CD4-positive, alpha-beta T cell treated with Interleukin-17A for 1 hour (primary cell): ENCODE data around the gene ST3GAL3.
"Not testable (repeated sequence)": the region's sequence is repeated elsewhere in the genome, so short reads cannot be mapped to it uniquely, and the experiment has no call there.

Experiments used
- DNase-seq: peaks from one replicate; pipeline ENCODE4 v3.0.0-alpha.2; 2020

Gene ST3GAL3

DNA sequence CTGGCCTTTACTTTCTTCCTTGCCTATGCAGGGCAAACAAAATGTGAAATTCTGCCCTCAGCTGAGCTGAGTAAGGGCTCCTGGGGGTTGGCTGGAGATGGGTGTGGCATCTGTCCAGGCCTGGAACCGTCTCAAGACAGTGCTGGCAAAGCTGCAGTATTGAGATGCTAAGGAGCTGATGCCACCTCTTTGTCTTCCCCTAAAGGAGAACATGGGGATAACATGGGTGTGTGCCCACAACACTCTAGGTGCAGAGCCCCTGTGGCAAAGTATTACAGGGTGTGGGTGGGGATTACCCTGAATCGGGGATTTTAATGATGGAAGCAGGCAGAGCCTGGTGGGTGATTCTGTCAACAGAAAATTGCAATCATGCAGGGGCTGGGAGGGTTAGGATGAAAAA lies 2.5 kb upstream of the ST3GAL3 start:
- no peak for DNase-seq

DNA sequence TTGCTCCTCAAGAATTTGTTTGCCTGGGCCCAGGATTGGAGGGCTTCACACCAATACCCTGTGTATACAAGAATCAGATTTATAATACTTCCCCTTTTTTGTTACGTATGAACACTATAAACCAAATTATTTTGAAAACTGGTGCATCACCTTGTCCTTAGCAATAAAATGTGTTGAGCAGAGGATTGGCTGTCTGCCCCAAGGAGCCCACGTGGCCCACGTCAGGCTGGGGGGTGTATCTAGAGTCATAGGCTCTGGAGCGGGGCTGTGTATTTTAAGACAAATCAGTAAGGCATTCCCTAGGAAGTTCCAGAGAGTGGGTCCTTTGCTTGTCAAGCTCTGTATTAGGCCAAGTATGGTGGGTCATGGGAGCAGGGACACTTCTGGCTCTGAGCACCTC lies 2.0 kb upstream of the ST3GAL3 start:
- DNase-seq, result no peak

DNA sequence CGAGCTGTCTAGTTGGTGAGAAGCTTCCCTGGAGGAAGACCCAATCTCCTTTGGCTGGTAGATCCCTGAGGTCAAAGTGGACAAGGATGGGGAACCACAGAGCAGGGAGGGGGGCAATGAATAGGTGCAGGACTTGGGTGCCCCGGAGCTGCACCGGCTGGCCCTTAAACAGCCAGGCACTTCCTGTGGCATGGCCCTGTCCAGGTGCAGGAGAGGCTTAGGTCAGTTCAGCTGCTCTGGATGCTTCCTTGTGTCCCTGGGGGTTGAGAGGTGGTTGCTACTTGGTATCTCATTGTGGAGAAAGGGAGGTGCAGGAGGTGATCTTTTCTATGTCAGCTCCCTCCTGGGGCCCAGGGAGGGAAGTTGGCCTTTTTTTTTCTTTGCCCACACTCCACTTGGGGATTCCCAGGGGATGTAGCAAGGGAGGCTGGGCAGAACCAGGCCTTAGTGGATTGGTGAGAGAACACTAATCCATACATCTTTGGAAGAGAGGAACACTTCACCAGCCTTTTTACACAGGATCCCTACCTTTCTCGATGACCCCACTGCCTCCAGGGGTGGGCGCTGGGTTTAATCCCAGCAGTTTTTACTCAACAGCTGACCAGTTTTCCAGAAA lies 1.2 kb upstream of the ST3GAL3 start:
- no peak for DNase-seq

GRCh38 chr1:43706598-43707189 lies 642 bp upstream of the ST3GAL3 start:
- no peak for DNase-seq

GRCh38 chr1:43708002-43708410 lies 670 bp downstream of the ST3GAL3 start:
- DNase-seq, result no peak

- DNase-seq, result no peak
Measured at GRCh38 chr1:43711049-43711448, 3.7 kb downstream of the ST3GAL3 start.

GRCh38 chr1:43711524-43712386 lies 4.4 kb downstream of the ST3GAL3 start:
- DNase-seq, result no peak

DNA sequence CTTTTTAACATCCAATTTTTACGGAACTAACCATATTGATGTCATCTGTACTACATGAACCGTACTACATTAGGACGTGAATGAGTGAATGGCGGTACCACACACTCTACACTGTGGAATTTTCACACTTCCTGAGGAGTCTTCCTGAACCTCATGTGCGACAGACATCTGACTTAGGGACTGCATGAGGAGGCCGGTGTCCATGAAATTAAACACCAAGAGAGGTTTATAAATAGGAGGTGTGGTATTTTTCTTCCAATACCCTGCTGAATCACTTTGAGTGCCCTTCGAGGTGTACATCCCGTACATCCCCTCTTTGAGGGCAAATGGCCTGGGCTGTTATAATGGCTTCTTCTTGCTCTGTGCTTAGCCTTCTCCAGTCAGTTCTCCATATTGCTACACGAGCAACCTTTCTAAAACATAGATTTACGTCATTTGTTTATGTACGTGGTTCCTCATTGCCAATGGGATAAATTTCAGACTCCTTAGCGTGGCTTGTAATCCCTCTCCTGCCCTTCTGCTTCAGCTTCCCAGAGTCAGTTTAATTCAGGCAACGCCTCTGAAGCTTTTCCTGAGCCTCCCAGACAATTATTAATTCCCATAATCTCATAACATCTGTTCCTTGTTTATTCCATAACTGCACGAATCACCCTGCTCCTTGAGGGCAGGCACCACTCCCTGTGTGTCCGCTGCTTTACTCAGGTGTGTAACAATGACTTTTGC lies 9.4 kb downstream of the ST3GAL3 start:
- no peak for DNase-seq

DNA sequence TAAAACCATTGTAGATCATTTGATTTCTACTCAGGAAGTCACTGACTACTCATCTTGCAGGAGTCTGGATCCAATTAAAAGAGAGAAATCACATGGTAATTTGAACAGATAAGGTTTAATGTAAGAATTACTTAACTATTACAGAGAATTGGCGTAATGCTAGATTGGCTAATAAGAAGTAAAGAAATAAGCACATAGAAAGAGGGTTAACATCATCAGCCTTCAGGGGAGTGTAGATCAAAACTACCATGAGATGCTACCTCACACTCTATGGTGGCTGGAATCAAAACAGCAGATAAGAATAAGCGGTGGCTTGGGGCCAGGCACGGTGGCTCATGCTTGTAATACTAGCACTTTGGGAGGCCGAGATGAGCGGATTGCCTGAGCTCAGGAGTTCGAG lies 11.7 kb downstream of the ST3GAL3 start:
- DNase-seq, result no peak

GRCh38 chr1:43719670-43720419 lies 12.5 kb downstream of the ST3GAL3 start:
- DNase-seq, result not testable (repeated sequence)

- DNase-seq, result no peak
Measured at GRCh38 chr1:43722810-43723209, 15.5 kb downstream of the ST3GAL3 start.

DNA sequence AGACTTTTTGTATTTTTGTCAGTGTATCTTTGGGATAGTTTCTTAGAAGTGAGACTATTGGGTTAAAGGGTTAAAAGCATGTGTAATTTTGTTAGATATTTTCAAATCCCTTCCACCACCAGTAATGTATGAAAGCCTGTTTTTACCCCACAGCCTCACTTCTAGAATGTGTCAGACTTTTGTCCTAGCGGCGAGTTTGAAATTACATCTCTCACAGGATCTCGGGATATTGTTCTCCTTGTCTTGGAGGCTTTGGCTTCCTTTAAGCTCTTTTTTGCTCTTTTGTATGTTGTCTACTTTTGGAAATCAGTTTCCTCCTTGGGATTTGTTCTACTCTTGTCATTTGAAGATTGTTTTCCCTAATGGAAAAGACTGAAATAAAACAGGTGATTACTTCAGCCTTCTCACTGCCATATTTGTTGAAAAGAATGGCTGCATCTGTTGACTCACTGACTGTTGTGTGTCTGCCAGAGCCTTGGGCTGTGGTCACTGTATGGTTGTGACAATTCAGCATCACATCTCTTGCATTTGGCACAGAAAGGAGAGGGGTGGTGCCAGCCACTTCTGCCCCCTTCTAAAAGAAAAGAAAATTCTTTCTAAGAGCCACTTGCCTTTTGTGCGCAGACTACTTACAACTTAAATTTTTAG lies 22.6 kb downstream of the ST3GAL3 start:
- no peak for DNase-seq

DNA sequence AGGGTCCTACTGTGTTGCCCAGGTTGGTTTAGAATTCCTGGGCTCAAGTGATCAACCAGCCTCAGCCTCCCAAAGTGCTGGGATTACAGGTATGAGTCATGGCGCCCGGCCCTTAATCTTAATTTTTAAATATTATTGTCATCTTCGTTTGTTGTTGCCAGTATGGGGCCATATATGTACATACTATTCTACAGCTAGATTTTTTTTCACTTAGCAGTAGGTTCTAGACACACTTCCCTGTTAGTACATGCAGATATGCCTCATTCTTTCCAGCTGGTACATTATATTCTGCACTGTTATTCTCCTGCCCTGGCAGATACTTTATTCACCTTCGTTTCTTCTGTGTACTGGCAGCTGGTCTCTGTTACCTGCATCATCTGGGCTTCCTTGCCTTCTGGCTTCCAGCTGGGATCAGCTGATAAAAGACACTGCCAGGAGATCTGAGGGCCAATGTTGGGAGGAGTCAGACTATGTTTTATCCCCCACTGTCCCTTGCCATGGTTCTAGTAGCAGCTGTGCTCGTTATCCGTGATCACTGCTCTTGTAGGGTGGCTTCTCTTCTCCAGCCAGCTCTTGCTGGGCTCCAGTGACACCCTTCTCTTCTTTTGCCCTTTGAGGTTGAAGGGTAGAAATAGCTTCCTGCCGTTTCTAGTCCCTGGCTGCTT lies 24.7 kb downstream of the ST3GAL3 start:
- no peak for DNase-seq

GRCh38 chr1:43736819-43737218 lies 29.5 kb downstream of the ST3GAL3 start:
- no peak for DNase-seq

- no peak for DNase-seq
Measured at GRCh38 chr1:43742026-43742425, 34.7 kb downstream of the ST3GAL3 start.

- no peak for DNase-seq
Measured at GRCh38 chr1:43743206-43743605, 35.9 kb downstream of the ST3GAL3 start.

GRCh38 chr1:43747736-43748135 lies 40.4 kb downstream of the ST3GAL3 start:
- no peak for DNase-seq

DNA sequence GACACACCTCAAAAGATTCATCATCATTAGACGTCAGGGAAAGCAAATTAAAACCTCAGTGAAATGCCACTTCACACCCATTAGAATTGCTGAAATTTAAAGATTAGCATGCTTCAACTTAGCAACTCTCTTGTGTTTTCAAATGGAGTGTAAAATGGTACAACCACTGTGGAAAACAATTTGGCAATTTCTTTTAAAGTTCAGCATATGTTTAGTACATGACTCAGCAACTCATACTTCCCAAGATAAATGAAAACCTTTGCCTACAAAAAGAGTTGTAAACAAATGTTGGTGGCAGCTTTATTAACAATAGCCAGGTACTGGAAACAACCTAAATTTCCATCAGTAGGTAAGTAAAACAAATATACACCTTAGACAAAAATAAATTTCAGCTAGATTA lies 42.7 kb downstream of the ST3GAL3 start:
- no peak for DNase-seq

- DNase-seq, result no peak
Measured at GRCh38 chr1:43753422-43753821, 46.1 kb downstream of the ST3GAL3 start.

DNA sequence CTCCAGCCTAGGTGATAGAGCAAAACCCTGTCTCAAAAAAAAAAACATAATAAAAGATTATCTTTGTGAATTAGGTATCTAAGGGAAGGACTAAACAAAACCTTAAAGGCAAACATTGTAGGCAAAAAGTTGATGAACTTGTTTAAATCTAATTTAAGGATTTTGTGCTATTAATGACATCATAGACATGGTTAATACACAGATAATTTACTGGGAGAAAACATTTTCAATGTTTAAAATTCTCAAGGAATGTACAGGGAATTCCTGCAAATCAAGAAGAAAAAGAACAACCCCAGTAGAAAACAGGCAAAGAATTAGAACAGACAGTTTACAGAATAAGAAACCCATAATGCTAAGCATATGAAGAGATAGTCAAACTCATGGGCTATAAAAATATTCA lies 47.6 kb downstream of the ST3GAL3 start:
- DNase-seq, result no peak

DNA sequence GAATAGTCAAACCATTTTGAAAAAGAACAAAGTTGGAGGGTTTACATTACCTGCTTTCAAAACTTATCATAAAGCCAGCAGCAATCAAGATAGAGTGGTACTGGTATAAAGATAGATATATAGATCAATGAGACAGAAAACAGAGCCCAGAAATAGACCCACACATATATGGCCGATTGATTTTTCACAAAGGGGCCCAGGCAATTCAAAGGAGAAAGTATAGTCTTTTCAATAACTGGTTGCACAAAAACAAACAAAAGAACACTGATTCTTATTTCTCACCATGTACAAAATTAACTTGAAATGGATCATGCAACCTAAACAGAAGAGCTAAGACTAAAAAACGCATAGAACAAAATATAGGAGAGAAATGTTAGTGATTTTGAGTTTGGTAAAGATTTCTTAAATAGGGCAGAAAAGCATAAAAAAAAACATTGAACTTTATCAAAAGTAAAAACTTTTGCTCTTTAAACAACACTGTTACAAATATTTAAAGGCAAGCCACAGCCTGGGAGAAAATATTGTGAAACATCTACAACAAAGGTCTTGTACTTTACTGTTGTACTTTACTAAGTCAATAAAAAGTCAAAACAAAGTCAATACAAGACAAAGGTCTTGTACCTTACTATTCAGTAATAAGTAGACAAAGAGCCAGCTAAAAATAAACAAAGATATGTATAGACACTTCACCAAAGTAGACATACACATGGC lies 50.2 kb downstream of the ST3GAL3 start:
- DNase-seq, result no peak
